WTC11 (cell line): ENCODE measurements around the gene CTDSPL. TPM values are rescaled to one million over a fixed set of nuclear protein-coding genes. Genes with fewer than 3 reads are reported as not detected.

Experiments
- ATF1 ChIP-seq: sonication (generic); formaldehyde crosslinking; IDR thresholded peaks from 2 replicates; pipeline ENCODE4 v1.8.1; 2023; ENCODE audit warnings: mild to moderate bottlenecking, moderate library complexity, missing genetic modification reagents
- CREB1 ChIP-seq: sonication (generic); formaldehyde crosslinking; IDR thresholded peaks from 2 replicates; pipeline ENCODE4 v1.8.0; 2023; ENCODE audit warnings: mild to moderate bottlenecking, missing genetic modification reagents
- CREM ChIP-seq: sonication (generic); formaldehyde crosslinking; IDR thresholded peaks from 2 replicates; pipeline ENCODE4 v1.8.1; 2022; ENCODE audit warnings: mild to moderate bottlenecking, missing genetic modification reagents, moderate library complexity
- ELF4 ChIP-seq: sonication (generic); formaldehyde crosslinking; IDR thresholded peaks from 2 replicates; pipeline ENCODE4 v1.8.1; 2022; ENCODE audit warnings: low read depth, mild to moderate bottlenecking, moderate library complexity, missing genetic modification reagents
- EMX1 ChIP-seq: fragments of 250-450 bp; sonication (Bioruptor Pico); IDR thresholded peaks from 2 replicates; pipeline ENCODE4 v1.8.0; 2021; ENCODE audit warnings: mild to moderate bottlenecking
- FOXP4 ChIP-seq: sonication (generic); formaldehyde crosslinking; IDR thresholded peaks from 2 replicates; pipeline ENCODE4 v1.8.0; 2022; ENCODE audit warnings: mild to moderate bottlenecking, missing genetic modification reagents
- HMGA2 ChIP-seq: fragments of 250-450 bp; sonication (Bioruptor Pico); IDR thresholded peaks from 2 replicates; pipeline ENCODE4 v1.4.0; 2021; ENCODE audit warnings: mild to moderate bottlenecking, moderate library complexity
- IRF1 ChIP-seq: sonication (generic); formaldehyde crosslinking; IDR thresholded peaks from 2 replicates; pipeline ENCODE4 v1.8.0; 2023; ENCODE audit warnings: missing genetic modification reagents
- NR1H2 ChIP-seq: sonication (generic); formaldehyde crosslinking; IDR thresholded peaks from 2 replicates; pipeline ENCODE4 v1.9.0; 2021; ENCODE audit warnings: mild to moderate bottlenecking, moderate library complexity, missing genetic modification reagents
- OVOL2 ChIP-seq: fragments of 250-450 bp; sonication (Bioruptor Pico); IDR thresholded peaks from 2 replicates; pipeline ENCODE4 v1.9.0; 2021; ENCODE audit warnings: mild to moderate bottlenecking, borderline replicate concordance
- SMAD3 ChIP-seq: sonication (generic); formaldehyde crosslinking; IDR thresholded peaks from 2 replicates; pipeline ENCODE4 v1.8.0; 2022; ENCODE audit warnings: missing genetic modification reagents, mild to moderate bottlenecking, borderline replicate concordance
- SMAD4 ChIP-seq: sonication (generic); formaldehyde crosslinking; IDR thresholded peaks from 2 replicates; pipeline ENCODE4 v1.8.0; 2022; ENCODE audit warnings: mild to moderate bottlenecking, missing genetic modification reagents
- SP1 ChIP-seq: sonication (generic); formaldehyde crosslinking; conservative IDR thresholded peaks from 2 replicates; pipeline ENCODE4 v1.8.1; 2022; ENCODE audit warnings: missing genetic modification reagents
- TEAD1 ChIP-seq: sonication (generic); formaldehyde crosslinking; IDR thresholded peaks from 2 replicates; pipeline ENCODE4 v1.8.0; 2022; ENCODE audit warnings: mild to moderate bottlenecking, missing genetic modification reagents
- TEAD4 ChIP-seq: sonication (generic); formaldehyde crosslinking; IDR thresholded peaks from 2 replicates; pipeline ENCODE4 v1.8.0; 2022; ENCODE audit warnings: mild to moderate bottlenecking, missing genetic modification reagents
- ZNF219 ChIP-seq: sonication (generic); formaldehyde crosslinking; IDR thresholded peaks from 2 replicates; pipeline ENCODE4 v1.8.0; 2023; ENCODE audit warnings: missing genetic modification reagents, mild to moderate bottlenecking, borderline replicate concordance
- ZNF232 ChIP-seq: sonication (generic); formaldehyde crosslinking; IDR thresholded peaks from 2 replicates; pipeline ENCODE4 v1.8.0; 2022; ENCODE audit warnings: mild to moderate bottlenecking, missing genetic modification reagents
- ZNF396 ChIP-seq: fragments of 250-450 bp; sonication (Bioruptor Pico); IDR thresholded peaks from 2 replicates; pipeline ENCODE4 v1.8.0; 2021; ENCODE audit warnings: mild to moderate bottlenecking, moderate library complexity, borderline replicate concordance
- ZNF512 ChIP-seq: sonication (generic); formaldehyde crosslinking; IDR thresholded peaks from 2 replicates; pipeline ENCODE4 v1.8.1; 2022; ENCODE audit warnings: missing genetic modification reagents, borderline replicate concordance
- ZNF671 ChIP-seq: fragments of 250-450 bp; sonication (Bioruptor Pico); IDR thresholded peaks from 2 replicates; pipeline ENCODE4 v1.8.0; 2021; ENCODE audit warnings: mild to moderate bottlenecking
- total RNA-seq: library from RNA; stranded (reverse); gene quantifications from 3 replicates; pipeline ENCODE4 v1.2.3, GENCODE V29; 2021
- TF ChIP-seq, protein P1 (sequence below): sonication (generic); formaldehyde crosslinking; IDR thresholded peaks from 2 replicates; pipeline ENCODE4 v1.8.1; 2023; ENCODE audit warnings: mild to moderate bottlenecking, missing genetic modification reagents
- TF ChIP-seq, protein P2 (sequence below): sonication (generic); formaldehyde crosslinking; IDR thresholded peaks from 2 replicates; pipeline ENCODE4 v1.8.1; 2022; ENCODE audit warnings: low read depth, missing genetic modification reagents, borderline replicate concordance
- TF ChIP-seq, protein P3 (sequence below): sonication (generic); formaldehyde crosslinking; IDR thresholded peaks from 2 replicates; pipeline ENCODE4 v1.8.1; 2023; ENCODE audit warnings: mild to moderate bottlenecking, missing genetic modification reagents, moderate library complexity
- TF ChIP-seq, protein P4 (sequence below): sonication (generic); formaldehyde crosslinking; IDR thresholded peaks from 2 replicates; pipeline ENCODE4 v1.8.1; 2023; ENCODE audit warnings: mild to moderate bottlenecking, missing genetic modification reagents, moderate library complexity

The CTDSPL gene
- total RNA-seq, 1 experiment from 2014 or later = 41.2 TPM

DNA sequence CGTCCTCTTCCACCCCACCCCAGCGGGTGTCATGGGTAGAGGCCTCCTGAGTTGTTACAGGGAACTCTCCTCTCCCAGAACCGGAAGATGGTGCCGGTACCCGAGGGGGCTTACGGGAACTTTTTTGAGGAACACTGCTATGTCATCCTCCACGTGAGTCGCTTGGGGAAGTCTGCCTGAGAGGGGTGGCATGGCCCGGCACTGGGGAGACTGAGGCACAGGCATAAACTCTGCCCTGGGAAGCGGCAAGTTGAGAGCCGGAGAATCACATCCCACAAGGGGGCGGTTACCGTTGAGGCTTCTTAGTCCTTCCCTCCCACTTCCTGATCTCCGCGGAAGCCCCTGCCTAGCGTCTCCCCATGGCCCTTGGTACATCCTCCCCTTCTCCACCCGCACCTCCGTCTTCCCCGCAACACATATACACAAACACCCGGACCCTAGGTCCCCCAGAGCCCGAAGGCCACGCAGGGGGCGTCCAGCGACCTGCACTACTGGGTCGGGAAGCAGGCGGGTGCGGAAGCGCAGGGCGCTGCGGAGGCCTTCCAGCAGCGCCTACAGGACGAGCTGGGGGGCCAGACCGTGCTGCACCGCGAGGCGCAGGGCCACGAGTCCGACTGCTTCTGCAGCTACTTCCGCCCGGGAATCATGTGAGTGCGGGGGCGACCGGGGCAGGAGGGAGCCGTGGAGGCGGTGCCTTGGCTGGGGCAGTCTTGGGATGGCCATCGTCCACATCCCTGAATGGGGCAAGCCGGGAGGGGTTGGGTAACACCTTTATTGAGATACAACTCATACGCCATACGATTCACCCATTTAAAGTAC lies 132.3 kb downstream of the CTDSPL start (continued):
- TF ChIP-seq IRF1 (CRISPR knock-in tag) (no peak), NR1H2 (CRISPR knock-in tag) (no peak), HMGA2 (CRISPR knock-in tag) (no peak), OVOL2 (CRISPR knock-in tag) (no peak), ZNF671 (CRISPR knock-in tag) (no peak), ZNF219 (CRISPR knock-in tag) (no peak), TEAD1 (CRISPR knock-in tag) (peak; percentile 36; the same call in 1 of the 2 replicates), TEAD4 (CRISPR knock-in tag) (no peak), EMX1 (no peak), ATF1 (CRISPR knock-in tag) (no peak), SMAD3 (CRISPR knock-in tag) (peak; percentile 46; the same call in 1 of the 2 replicates), SMAD4 (no peak), ZNF396 (CRISPR knock-in tag) (no peak), CREB1 (CRISPR knock-in tag) (no peak; the same call in 1 of the 2 replicates), FOXP4 (CRISPR knock-in tag) (peak; percentile 83; the same call in 1 of the 2 replicates), ELF4 (CRISPR knock-in tag) (no peak), ZNF232 (CRISPR knock-in tag) (no peak), CREM (CRISPR knock-in tag) (peak; percentile 53; the same call in 1 of the 2 replicates), ZNF512 (CRISPR knock-in tag) (no peak), SP1 (CRISPR knock-in tag) (peak; percentile 73)
- TF ChIP-seq, protein P1, sequence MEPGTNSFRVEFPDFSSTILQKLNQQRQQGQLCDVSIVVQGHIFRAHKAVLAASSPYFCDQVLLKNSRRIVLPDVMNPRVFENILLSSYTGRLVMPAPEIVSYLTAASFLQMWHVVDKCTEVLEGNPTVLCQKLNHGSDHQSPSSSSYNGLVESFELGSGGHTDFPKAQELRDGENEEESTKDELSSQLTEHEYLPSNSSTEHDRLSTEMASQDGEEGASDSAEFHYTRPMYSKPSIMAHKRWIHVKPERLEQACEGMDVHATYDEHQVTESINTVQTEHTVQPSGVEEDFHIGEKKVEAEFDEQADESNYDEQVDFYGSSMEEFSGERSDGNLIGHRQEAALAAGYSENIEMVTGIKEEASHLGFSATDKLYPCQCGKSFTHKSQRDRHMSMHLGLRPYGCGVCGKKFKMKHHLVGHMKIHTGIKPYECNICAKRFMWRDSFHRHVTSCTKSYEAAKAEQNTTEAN (CRISPR knock-in tag) = no peak
- TF ChIP-seq, protein P2, sequence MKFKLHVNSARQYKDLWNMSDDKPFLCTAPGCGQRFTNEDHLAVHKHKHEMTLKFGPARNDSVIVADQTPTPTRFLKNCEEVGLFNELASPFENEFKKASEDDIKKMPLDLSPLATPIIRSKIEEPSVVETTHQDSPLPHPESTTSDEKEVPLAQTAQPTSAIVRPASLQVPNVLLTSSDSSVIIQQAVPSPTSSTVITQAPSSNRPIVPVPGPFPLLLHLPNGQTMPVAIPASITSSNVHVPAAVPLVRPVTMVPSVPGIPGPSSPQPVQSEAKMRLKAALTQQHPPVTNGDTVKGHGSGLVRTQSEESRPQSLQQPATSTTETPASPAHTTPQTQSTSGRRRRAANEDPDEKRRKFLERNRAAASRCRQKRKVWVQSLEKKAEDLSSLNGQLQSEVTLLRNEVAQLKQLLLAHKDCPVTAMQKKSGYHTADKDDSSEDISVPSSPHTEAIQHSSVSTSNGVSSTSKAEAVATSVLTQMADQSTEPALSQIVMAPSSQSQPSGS (CRISPR knock-in tag) = no peak
- TF ChIP-seq, protein P3, sequence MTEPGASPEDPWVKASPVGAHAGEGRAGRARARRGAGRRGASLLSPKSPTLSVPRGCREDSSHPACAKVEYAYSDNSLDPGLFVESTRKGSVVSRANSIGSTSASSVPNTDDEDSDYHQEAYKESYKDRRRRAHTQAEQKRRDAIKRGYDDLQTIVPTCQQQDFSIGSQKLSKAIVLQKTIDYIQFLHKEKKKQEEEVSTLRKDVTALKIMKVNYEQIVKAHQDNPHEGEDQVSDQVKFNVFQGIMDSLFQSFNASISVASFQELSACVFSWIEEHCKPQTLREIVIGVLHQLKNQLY (CRISPR knock-in tag) = no peak
- TF ChIP-seq, protein P4, sequence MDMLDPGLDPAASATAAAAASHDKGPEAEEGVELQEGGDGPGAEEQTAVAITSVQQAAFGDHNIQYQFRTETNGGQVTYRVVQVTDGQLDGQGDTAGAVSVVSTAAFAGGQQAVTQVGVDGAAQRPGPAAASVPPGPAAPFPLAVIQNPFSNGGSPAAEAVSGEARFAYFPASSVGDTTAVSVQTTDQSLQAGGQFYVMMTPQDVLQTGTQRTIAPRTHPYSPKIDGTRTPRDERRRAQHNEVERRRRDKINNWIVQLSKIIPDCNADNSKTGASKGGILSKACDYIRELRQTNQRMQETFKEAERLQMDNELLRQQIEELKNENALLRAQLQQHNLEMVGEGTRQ (CRISPR knock-in tag) = peak; percentile 78
